ENCODE results near the gene PCDH9. TPM values are rescaled to one million over a fixed set of nuclear protein-coding genes. Genes with fewer than 3 reads are reported as not detected.

PCDH9 gene
- total RNA-seq, 1 experiment from 2014 or later: 2.2 TPM

DNA sequence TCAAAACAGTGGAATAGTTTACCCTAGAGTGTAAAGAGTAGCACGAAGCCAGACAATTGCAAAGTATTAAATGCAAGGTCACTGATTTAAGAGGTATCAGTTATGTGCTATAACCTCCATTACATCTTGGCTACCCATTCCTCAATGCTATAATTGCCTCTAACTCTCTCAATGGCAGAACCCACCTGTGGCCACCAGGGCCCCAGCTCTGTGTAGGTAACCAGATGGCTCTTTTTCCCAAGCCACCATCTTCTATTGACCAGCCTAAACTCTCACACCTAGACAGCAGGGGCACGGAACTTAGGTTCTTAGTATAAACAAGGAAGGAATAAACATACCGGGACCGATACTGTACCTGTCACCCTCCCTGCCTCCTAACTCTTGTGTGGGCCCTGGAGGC, 277.6 kb downstream of the PCDH9 start:
- H3K4me3 ChIP-seq: no peak overlapping the region
- DNase-seq (ENCODE audit: low read depth in 1 of 2, low spot score in 2 of 2): no peak
- no peaks in the 10 kb centered on the region for H3K27me3 ChIP-seq (replicated peaks)
- no peaks in the 10 kb centered on the region for H3K36me3 ChIP-seq
- H3K9me3 ChIP-seq (replicated peaks): no peaks in the 10 kb centered on the region
- H3K27ac ChIP-seq: no peak overlapping the region
- peaks cover 4% of the 10 kb centered on the region; the same call in 1 of the 2 replicates for H3K4me1 ChIP-seq (replicated peaks)

DNA sequence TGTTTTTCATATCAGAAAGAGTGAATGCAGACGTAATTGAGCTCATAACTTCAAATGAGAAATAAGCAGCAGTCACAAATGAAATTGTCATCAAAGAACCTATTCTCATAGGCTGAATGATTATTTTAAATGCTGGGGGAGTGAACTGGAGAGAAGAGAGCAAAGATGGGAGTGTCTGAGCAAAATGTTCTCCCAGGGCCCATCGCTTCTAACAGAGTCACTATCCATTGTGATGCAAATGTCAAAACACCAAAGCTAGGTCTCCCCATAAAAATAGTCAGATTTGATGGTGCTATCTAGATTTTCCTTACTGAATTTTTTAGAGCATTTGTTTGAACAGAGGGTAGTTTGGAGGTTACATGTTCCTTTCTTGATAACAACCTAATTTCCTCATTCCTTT, 278.7 kb downstream of the PCDH9 start:
- Histone ChIP-seq H3K4me3 (no peak overlapping the region), H3K4me1 (replicated peaks) (no peaks in the 10 kb centered on the region; the same call in 1 of the 2 replicates), H3K9me3 (replicated peaks) (no peaks in the 10 kb centered on the region), H3K27ac (no peak overlapping the region), H3K36me3 (no peaks in the 10 kb centered on the region), H3K27me3 (replicated peaks) (no peaks in the 10 kb centered on the region)
- no peak for DNase-seq (ENCODE audit: low read depth in 1 of 2, low spot score in 2 of 2)

DNA sequence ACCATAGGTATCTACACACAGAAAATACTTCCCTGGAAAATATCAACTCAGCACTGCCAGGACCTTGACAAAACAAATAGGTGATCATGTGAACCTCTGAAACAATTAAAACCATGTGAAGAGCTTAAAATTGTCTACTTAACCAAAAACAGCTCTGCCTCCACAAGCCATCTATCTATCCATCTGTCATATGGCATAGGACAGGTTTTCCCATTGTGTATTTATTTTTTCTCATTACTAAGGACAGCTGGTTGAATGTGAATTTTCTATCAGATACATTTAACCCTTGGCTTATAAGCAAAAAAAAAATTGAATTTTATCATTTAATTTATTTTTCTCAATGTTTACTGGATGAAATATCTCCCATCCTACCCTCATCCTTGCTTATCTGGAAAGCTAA, 279.5 kb downstream of the PCDH9 start:
- no peaks in the 10 kb centered on the region for H3K4me1 ChIP-seq (replicated peaks)
- H3K4me3 ChIP-seq: no peak overlapping the region
- DNase-seq (ENCODE audit: low read depth in 1 of 2, low spot score in 2 of 2): no peak
- no peaks in the 10 kb centered on the region for H3K9me3 ChIP-seq (replicated peaks)
- H3K27ac ChIP-seq: no peak overlapping the region
- H3K27me3 ChIP-seq (replicated peaks): no peaks in the 10 kb centered on the region
- H3K36me3 ChIP-seq: no peaks in the 10 kb centered on the region

DNA sequence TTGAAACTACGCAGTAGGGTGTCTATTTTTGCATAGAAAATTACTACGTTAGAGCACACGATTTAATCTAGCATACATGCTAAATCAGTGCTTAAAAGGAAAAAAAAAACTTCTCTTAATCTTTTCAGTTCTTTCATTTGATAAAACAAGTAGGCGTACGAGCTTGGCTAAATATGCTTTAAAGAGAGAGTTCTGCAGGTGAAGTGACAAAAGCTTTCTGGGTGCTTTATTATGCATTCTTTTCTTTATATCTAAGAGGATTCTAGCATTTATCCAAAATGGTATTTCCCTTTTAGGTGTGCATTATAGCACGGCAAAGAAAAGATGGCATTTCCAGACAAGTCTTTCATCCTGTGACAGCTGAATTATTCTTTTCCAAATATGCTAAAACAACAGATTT, 281.2 kb downstream of the PCDH9 start:
- H3K27ac ChIP-seq: no peak overlapping the region
- H3K27me3 ChIP-seq (replicated peaks): no peaks in the 10 kb centered on the region
- H3K9me3 ChIP-seq (replicated peaks): no peaks in the 10 kb centered on the region
- no peak overlapping the region for H3K4me3 ChIP-seq
- H3K4me1 ChIP-seq (replicated peaks): no peaks in the 10 kb centered on the region
- H3K36me3 ChIP-seq: no peaks in the 10 kb centered on the region
- no peak for DNase-seq (ENCODE audit: low read depth in 1 of 2, low spot score in 2 of 2)

DNA sequence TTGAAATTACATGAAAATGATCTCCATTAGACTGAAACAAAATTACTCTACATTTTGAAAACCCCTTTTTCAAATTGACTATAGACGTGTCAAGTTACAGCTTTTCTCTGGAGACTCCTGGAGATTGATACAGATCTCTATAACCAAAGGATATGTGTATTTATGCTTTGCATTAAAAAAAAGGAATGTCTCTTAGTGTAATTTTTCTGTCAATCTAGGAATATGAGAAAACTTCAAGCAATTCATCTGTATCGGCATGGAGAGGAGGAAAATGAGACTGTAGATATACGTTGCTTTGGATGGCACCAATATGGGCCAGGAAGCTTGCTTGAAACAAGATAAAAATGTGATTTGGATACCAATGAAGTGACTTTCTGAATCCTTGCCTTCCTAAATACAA, 286.6 kb downstream of the PCDH9 start:
- H3K4me3 ChIP-seq: no peak overlapping the region
- no peaks in the 10 kb centered on the region for H3K27me3 ChIP-seq (replicated peaks)
- no peak overlapping the region for H3K27ac ChIP-seq
- no peaks in the 10 kb centered on the region for H3K9me3 ChIP-seq (replicated peaks)
- no peaks in the 10 kb centered on the region; the same call in 1 of the 2 replicates for H3K4me1 ChIP-seq (replicated peaks)
- no peaks in the 10 kb centered on the region for H3K36me3 ChIP-seq
- no peak for DNase-seq (ENCODE audit: low read depth in 1 of 2, low spot score in 2 of 2)

DNA sequence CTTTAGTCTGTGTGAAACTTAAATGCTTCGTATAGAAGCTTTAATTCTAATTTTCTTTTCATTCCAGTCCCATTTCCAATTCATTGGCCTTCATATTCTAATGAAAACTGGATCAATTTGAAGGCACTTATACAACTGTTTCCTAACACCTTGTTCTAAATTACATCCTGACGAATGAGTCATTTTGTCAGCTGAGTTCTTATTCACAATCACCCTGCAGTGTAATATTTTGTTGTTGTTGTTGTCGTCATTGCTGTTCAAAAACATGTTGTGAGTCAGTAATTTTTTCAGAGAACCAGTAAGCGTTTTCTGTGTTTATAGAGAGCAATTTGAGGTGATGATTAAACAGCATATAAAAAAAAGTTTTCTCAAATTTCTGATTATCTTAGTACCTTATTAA, 290.0 kb downstream of the PCDH9 start:
- Histone ChIP-seq H3K4me1 (replicated peaks) (no peaks in the 10 kb centered on the region; the same call in 1 of the 2 replicates), H3K27me3 (replicated peaks) (no peaks in the 10 kb centered on the region), H3K36me3 (no peaks in the 10 kb centered on the region), H3K27ac (no peak overlapping the region), H3K9me3 (replicated peaks) (no peaks in the 10 kb centered on the region), H3K4me3 (no peak overlapping the region)
- no peak for DNase-seq (ENCODE audit: low read depth in 1 of 2, low spot score in 2 of 2)

DNA sequence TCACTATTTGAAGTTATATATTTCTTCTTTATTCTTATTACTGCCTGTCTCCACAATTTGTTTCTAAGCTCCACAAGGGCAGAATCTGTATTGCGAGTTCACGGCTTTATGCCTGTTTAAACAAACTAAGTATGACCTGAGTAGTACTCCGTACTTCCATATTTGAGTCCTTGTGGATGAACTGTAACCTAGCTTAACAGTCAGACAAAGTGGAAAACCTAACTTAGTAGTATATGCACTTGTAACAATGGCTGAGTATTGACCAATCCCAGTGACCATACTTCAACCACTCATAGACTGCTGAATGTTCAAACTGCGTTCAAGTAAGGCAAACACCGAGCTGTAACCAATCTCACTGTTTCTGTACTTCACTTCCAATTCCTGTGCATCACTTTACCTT, 292.7 kb downstream of the PCDH9 start:
- DNase-seq (ENCODE audit: low read depth in 1 of 2, low spot score in 2 of 2): no peak
- H3K27me3 ChIP-seq (replicated peaks): no peaks in the 10 kb centered on the region
- H3K9me3 ChIP-seq (replicated peaks): no peaks in the 10 kb centered on the region
- peaks cover 8% of the 10 kb centered on the region for H3K4me1 ChIP-seq (replicated peaks)
- no peak overlapping the region for H3K4me3 ChIP-seq
- no peak overlapping the region for H3K27ac ChIP-seq
- no peaks in the 10 kb centered on the region for H3K36me3 ChIP-seq

DNA sequence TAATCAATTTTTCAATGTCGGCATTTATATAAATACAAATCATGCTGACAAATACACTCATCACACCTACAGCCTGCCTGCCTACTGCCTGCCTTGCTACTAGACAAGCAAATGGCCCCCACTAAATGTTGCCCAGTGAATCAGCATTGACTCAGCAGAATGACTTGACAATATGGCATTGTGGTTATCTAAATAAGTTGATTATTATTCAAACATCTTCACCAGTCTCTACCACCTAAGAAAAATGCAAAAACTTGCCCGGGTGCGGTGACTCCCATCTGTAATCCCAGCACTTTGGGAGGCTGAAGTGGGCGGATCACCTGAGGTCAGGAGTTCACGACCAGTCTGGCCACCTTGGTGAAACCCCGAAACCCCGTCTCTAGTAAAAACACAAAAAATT, 296.1 kb downstream of the PCDH9 start:
- 0 out of 2 replicates have a peak overlapping the region, but pooled peaks have one; percentile 34 for H3K27ac ChIP-seq
- peaks cover 8% of the 10 kb centered on the region for H3K4me1 ChIP-seq (replicated peaks)
- H3K4me3 ChIP-seq: no peak overlapping the region
- H3K9me3 ChIP-seq (replicated peaks): no peaks in the 10 kb centered on the region
- DNase-seq (ENCODE audit: low read depth in 1 of 2, low spot score in 2 of 2): peak; percentile 69 to 74
- H3K27me3 ChIP-seq (replicated peaks): no peaks in the 10 kb centered on the region
- H3K36me3 ChIP-seq: no peaks in the 10 kb centered on the region

DNA sequence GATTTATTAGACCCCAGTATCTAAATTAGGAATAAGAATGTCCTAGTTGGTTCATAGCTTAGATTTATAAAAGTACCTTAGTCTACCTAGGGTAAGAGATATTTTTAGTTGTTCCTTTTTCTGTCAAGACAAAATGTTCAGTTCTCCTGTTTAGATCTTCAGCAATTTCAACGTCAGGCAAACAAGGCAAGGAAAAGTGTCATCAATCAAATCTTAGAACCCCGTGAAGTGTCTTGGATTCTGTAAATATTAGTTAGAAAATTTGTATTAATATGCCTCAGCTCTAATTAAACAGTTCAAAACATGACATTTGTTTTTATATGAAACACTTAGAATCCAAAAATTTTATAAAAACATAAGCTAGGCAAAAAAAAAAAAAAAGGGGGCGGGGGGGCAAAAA, 296.6 kb downstream of the PCDH9 start:
- no peaks in the 10 kb centered on the region for H3K27me3 ChIP-seq (replicated peaks)
- no peak overlapping the region for H3K4me3 ChIP-seq
- H3K27ac ChIP-seq: no peak overlapping the region
- peaks cover 8% of the 10 kb centered on the region for H3K4me1 ChIP-seq (replicated peaks)
- H3K36me3 ChIP-seq: no peaks in the 10 kb centered on the region
- H3K9me3 ChIP-seq (replicated peaks): no peaks in the 10 kb centered on the region
- no peak for DNase-seq (ENCODE audit: low read depth in 1 of 2, low spot score in 2 of 2)

DNA sequence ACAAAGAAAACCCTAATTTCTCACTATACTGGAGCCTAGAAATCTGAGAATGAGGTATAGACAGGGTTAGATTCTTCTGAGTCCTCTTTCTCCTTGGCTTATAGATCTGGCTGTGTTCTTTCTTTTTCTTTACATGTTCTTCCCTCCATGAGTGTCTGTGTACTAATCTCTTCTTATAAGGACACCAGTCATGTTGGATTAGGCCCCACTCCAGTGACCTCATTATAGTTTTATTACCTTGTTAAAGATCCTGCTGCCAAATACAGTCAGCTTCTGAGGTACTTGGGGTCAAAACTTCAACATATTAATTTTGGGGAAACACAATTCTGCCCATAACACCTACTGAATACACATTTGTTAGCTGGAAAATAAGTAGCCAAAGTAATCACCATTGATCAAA, 302.6 kb downstream of the PCDH9 start:
- no peak for DNase-seq (ENCODE audit: low read depth in 1 of 2, low spot score in 2 of 2)
- Histone ChIP-seq H3K9me3 (replicated peaks) (no peaks in the 10 kb centered on the region; the same call in 1 of the 2 replicates), H3K27ac (no peak overlapping the region), H3K27me3 (replicated peaks) (no peaks in the 10 kb centered on the region), H3K4me3 (no peak overlapping the region), H3K4me1 (replicated peaks) (no peaks in the 10 kb centered on the region), H3K36me3 (no peaks in the 10 kb centered on the region)

DNA sequence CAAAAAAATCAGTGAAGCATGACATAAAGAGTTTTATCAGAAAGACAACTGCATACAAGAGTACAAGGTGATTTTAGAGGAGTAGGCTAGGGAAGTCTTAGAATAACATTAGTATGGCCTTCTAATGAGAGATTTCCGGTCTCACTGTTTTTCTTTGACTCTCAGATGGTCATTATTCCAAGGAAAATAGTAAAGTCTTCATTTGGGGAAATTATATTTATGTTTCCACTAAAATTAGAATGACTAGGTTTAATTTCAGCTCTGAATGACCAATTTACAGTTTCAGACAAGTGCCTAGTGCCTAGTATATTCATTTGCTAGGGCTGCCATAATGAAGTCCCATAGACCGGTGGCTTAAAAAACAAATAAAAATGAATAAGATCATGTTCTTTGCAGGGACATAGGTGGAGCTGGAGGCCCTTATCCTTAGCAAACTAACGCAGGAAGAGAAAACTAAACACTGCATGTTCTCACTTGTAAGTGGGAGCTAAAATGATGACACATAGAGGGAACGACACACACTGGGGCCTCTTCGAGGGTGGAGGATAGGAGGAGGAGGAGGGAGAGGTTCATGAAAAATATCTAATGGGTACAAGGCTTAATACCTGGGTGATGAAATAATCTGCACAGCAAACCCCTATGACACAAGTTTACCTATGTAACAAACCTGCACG, 303.1 kb downstream of the PCDH9 start:
- Histone ChIP-seq H3K4me1 (replicated peaks) (no peaks in the 10 kb centered on the region), H3K27ac (no peak overlapping the region), H3K9me3 (replicated peaks) (no peaks in the 10 kb centered on the region; the same call in 1 of the 2 replicates), H3K27me3 (replicated peaks) (no peaks in the 10 kb centered on the region), H3K4me3 (no peak overlapping the region), H3K36me3 (no peaks in the 10 kb centered on the region)
- DNase-seq (ENCODE audit: low read depth in 1 of 2, low spot score in 2 of 2): no peak

DNA sequence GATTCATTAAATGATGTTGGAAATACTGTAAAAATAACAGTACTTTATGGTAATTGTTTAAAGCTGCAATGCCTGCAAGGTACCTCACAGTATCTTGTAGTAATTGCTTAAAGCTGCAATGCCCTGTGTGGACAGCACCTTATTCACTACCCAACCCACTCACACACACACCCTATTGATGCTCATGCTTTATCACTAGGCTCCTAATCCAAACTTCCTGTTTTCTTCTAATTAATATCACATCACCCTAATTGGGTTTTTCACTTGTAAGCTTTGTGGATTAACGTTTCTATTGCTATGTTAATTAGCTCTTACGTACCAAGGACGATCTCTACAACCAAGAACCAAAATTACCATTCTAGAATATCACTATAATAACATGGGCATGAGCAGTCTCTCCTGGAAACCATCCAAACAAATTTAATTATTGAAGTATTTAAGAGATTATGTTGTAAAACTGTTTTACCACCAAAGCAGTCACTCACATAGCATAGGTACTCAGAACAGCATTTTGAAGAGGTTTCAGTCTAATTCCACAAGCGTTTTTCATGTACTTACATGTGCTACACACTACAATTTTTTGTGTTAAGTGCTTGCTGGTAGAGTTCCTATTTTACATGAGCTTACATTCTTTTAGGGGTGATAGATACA, 303.8 kb downstream of the PCDH9 start:
- Histone ChIP-seq H3K27me3 (replicated peaks) (no peaks in the 10 kb centered on the region), H3K4me3 (no peak overlapping the region), H3K27ac (no peak overlapping the region), H3K9me3 (replicated peaks) (no peaks in the 10 kb centered on the region; the same call in 1 of the 2 replicates), H3K36me3 (no peaks in the 10 kb centered on the region), H3K4me1 (replicated peaks) (no peaks in the 10 kb centered on the region)
- no peak for DNase-seq (ENCODE audit: low read depth in 1 of 2, low spot score in 2 of 2)

DNA sequence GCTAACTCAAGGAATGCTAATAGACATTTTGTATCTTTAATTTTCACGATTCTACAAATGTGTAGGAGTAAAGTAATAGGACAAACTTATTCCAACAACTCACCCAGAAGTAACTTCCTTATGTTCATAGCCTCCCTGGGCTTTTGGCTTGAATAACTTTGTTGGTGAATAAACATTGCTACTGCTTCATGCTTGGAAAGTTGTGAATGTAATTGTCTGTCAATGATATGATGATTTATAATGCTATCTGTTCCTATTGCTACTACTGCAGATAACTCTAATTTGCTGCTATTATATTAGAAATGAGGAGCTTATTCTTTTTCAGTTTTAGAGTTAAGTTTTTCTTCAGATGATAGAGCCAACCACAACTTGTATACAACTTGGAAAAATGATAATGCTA, 307.7 kb downstream of the PCDH9 start:
- no peaks in the 10 kb centered on the region for H3K36me3 ChIP-seq
- H3K27me3 ChIP-seq (replicated peaks): no peaks in the 10 kb centered on the region
- no peak for DNase-seq (ENCODE audit: low read depth in 1 of 2, low spot score in 2 of 2)

DNA sequence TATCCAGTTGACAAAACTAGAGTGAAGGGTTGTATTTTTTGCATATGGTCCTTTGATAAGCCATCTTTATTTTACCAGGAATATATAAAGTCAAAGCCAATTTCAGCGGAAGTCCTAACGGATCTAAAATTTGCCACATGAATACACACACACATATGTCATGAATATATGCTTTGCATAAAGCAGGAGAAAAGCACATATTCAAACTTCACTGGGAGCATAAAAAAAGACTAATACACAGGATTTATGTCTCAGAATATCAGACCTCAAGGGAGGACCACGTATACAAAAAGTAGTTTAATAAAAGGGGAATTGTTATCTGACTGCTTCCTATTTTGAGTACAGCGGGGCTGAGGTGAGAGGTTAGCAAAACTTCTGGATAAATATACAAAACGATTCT, 308.7 kb downstream of the PCDH9 start:
- no peaks in the 10 kb centered on the region for H3K27me3 ChIP-seq (replicated peaks)
- H3K4me3 ChIP-seq: no peak overlapping the region
- no peaks in the 10 kb centered on the region for H3K9me3 ChIP-seq (replicated peaks)
- H3K4me1 ChIP-seq (replicated peaks): no peaks in the 10 kb centered on the region
- H3K36me3 ChIP-seq: no peaks in the 10 kb centered on the region
- no peak overlapping the region for H3K27ac ChIP-seq
- no peak for DNase-seq (ENCODE audit: low read depth in 1 of 2, low spot score in 2 of 2)

More for the DNA sequence above, 307.7 kb downstream of the PCDH9 start:
- H3K4me3 ChIP-seq: no peak overlapping the region
- H3K4me1 ChIP-seq (replicated peaks): no peaks in the 10 kb centered on the region
- H3K9me3 ChIP-seq (replicated peaks): no peaks in the 10 kb centered on the region; the same call in 1 of the 2 replicates
- H3K27ac ChIP-seq: no peak overlapping the region
